ENCODE measurements around the gene RSBN1L.

The RSBN1L gene

GRCh38 chr7:77800158-77800557 is 103.9 kb downstream of the RSBN1L start:
- Histone ChIP-seq H3K27me3 (ENCODE audit: insufficient read depth, low read depth) (no peaks in the 10 kb centered on the region), H3K4me3 (IDR thresholded peaks at IDR 0.05; ENCODE audit: insufficient read depth, low read depth, low read length) (no peak overlapping the region), H3K79me2 (ENCODE audit: insufficient read depth, low read depth) (peaks cover 60% of the 10 kb centered on the region)

GRCh38 chr7:77800730-77801129 is 104.5 kb downstream of the RSBN1L start:
- Histone ChIP-seq H2AFZ (ENCODE audit: low read depth) (no peak overlapping the region), H4K20me1 (ENCODE audit: insufficient read depth) (no peaks in the 10 kb centered on the region), H3K4me1 (ENCODE audit: low read depth, poor library complexity, severe bottlenecking) (peaks cover 44% of the 10 kb centered on the region), H3K4me2 (no peak overlapping the region), H3K27ac (no peak overlapping the region), H3K27me3 (ENCODE audit: insufficient read depth, low read depth) (no peaks in the 10 kb centered on the region), H3K4me3 (IDR thresholded peaks at IDR 0.05; ENCODE audit: insufficient read depth, low read depth, low read length) (no peak overlapping the region), H3K36me3 (ENCODE audit: insufficient read depth) (no peaks in the 10 kb centered on the region), H3K9ac (no peak overlapping the region), H3K79me2 (ENCODE audit: insufficient read depth, low read depth) (peaks cover 65% of the 10 kb centered on the region)
- TF ChIP-seq CTCF (conservative IDR thresholded peaks at IDR 0.05; ENCODE audit: low read depth, low read length), result no peak

More at GRCh38 chr7:77800158-77800557, 103.9 kb downstream of the RSBN1L start:
- peaks cover 45% of the 10 kb centered on the region for H3K4me1 ChIP-seq (ENCODE audit: low read depth, poor library complexity, severe bottlenecking)
- no peaks in the 10 kb centered on the region for H3K36me3 ChIP-seq (ENCODE audit: insufficient read depth)
- peak overlapping the region; percentile 80 for H3K4me2 ChIP-seq
- no peak overlapping the region for H2AFZ ChIP-seq (ENCODE audit: low read depth)
- H3K27ac ChIP-seq, result peak overlapping the region; percentile 41; the same call in 1 of the 2 replicates
- no peaks in the 10 kb centered on the region for H4K20me1 ChIP-seq (ENCODE audit: insufficient read depth)
- H3K9ac ChIP-seq, result peak overlapping the region; percentile 68; the same call in 1 of the 2 replicates
- TF ChIP-seq CTCF (conservative IDR thresholded peaks at IDR 0.05; ENCODE audit: low read depth, low read length), result no peak

- H4K20me1 ChIP-seq (ENCODE audit: insufficient read depth), result no peaks in the 10 kb centered on the region
- peak overlapping the region; percentile 22; the same call in 1 of the 2 replicates for H3K4me2 ChIP-seq
- H3K4me3 ChIP-seq (IDR thresholded peaks at IDR 0.05; ENCODE audit: insufficient read depth, low read depth, low read length), result no peak overlapping the region
- peaks cover 60% of the 10 kb centered on the region for H3K79me2 ChIP-seq (ENCODE audit: insufficient read depth, low read depth)
- peaks cover 27% of the 10 kb centered on the region for H3K4me1 ChIP-seq (ENCODE audit: low read depth, poor library complexity, severe bottlenecking)
- no peak for TF ChIP-seq CTCF (conservative IDR thresholded peaks at IDR 0.05; ENCODE audit: low read depth, low read length)
- H3K27me3 ChIP-seq (ENCODE audit: insufficient read depth, low read depth), result no peaks in the 10 kb centered on the region
- H3K27ac ChIP-seq, result no peak overlapping the region
- H3K9ac ChIP-seq, result no peak overlapping the region
- H3K36me3 ChIP-seq (ENCODE audit: insufficient read depth), result no peaks in the 10 kb centered on the region
- H2AFZ ChIP-seq (ENCODE audit: low read depth), result no peak overlapping the region
These were observed 106.5 kb downstream of the RSBN1L start for GRCh38 chr7:77802557-77803405.

- H2AFZ ChIP-seq (ENCODE audit: low read depth), result no peak overlapping the region
- H3K36me3 ChIP-seq (ENCODE audit: insufficient read depth), result no peaks in the 10 kb centered on the region
- no peak overlapping the region for H3K4me3 ChIP-seq (IDR thresholded peaks at IDR 0.05; ENCODE audit: insufficient read depth, low read depth, low read length)
- H3K4me1 ChIP-seq (ENCODE audit: low read depth, poor library complexity, severe bottlenecking), result peaks cover 17% of the 10 kb centered on the region
- H3K9ac ChIP-seq, result no peak overlapping the region
- H4K20me1 ChIP-seq (ENCODE audit: insufficient read depth), result no peaks in the 10 kb centered on the region
- no peaks in the 10 kb centered on the region for H3K27me3 ChIP-seq (ENCODE audit: insufficient read depth, low read depth)
- TF ChIP-seq CTCF (conservative IDR thresholded peaks at IDR 0.05; ENCODE audit: low read depth, low read length), result no peak
- no peak overlapping the region for H3K4me2 ChIP-seq
- H3K27ac ChIP-seq, result no peak overlapping the region
- peaks cover 57% of the 10 kb centered on the region; the same call in 1 of the 2 replicates for H3K79me2 ChIP-seq (ENCODE audit: insufficient read depth, low read depth)
These were observed 110.2 kb downstream of the RSBN1L start for GRCh38 chr7:77806425-77806824.

All from KMS-11 (cell line).